Astrocyte (in vitro differentiated cells and primary cell): ENCODE data around the gene CEP57.

ENCODE experiments used
- EZH2 ChIP-seq: IDR thresholded peaks from 2 replicates; pipeline ENCODE4 v1.6.1; 2012; ENCODE audit warnings: mild to moderate bottlenecking, low read length, inconsistent platforms; ENCODE audit not compliant: insufficient read depth
- TF ChIP-seq, protein P1 (sequence below): IDR thresholded peaks from 2 replicates; pipeline ENCODE4 v1.5.1; 2011; ENCODE audit warnings: low read depth, mild to moderate bottlenecking, inconsistent platforms, low read length, moderate library complexity; ENCODE audit not compliant: insufficient read depth

DNA sequence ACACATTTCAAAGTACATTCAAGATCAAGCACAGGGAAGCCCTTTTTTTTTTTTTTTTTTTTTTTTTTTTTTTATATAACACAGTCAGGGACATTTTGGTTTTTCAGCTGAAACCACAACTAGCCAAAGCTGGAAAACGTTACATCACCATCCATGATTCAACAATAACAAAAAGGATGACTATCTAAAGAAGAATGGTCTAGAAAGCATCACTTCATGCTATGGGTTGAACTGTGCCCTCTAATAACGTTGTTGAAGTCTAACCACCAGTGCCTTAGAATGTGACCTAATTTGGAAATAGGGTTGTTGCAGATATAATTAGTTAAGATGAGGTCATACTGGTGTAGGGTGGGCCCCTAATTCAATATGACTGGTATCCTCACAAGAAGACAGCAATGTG is 87.0 kb downstream of the CEP57 start:
- TF ChIP-seq, protein P1, sequence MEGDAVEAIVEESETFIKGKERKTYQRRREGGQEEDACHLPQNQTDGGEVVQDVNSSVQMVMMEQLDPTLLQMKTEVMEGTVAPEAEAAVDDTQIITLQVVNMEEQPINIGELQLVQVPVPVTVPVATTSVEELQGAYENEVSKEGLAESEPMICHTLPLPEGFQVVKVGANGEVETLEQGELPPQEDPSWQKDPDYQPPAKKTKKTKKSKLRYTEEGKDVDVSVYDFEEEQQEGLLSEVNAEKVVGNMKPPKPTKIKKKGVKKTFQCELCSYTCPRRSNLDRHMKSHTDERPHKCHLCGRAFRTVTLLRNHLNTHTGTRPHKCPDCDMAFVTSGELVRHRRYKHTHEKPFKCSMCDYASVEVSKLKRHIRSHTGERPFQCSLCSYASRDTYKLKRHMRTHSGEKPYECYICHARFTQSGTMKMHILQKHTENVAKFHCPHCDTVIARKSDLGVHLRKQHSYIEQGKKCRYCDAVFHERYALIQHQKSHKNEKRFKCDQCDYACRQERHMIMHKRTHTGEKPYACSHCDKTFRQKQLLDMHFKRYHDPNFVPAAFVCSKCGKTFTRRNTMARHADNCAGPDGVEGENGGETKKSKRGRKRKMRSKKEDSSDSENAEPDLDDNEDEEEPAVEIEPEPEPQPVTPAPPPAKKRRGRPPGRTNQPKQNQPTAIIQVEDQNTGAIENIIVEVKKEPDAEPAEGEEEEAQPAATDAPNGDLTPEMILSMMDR = no peak
- TF ChIP-seq EZH2 = no peak
